SK-N-SH (cell line): Measurements from ENCODE around the gene ALG9. TPM values are rescaled to one million over a fixed set of nuclear protein-coding genes. Genes with fewer than 3 reads are reported as not detected.

ENCODE experiments used
- CTCF ChIA-PET: fragments of 300-600, 350-600 bp; formaldehyde crosslinking; extraction: SDS; loops from one replicate; lab custom pipeline; 2021; lab: Yijun Ruan, JAX
- POLR2A ChIA-PET: fragments of 350-600 bp; sonication (Branson Sonifier 250); formaldehyde crosslinking; extraction: SDS; loops from one replicate; lab custom pipeline; 2020; ENCODE audit warnings: antibody characterized with exemption, inconsistent platforms; lab: Yijun Ruan, JAX
- DNase-seq: peaks from one replicate; pipeline ENCODE4 v3.0.0; 2012
- H2AFZ ChIP-seq: fragments of 200-600 bp; sonication (generic); 2 replicates; pipeline ENCODE4 v1.8.1; 2016; ENCODE audit warnings: antibody characterized with exemption, mild to moderate bottlenecking, low read depth
- H3F3A ChIP-seq: fragments of 200-600 bp; sonication (generic); replicated peaks from 2 replicates; pipeline ENCODE3; 2016; ENCODE audit warnings: antibody characterized with exemption, mild to moderate bottlenecking; ENCODE audit not compliant: insufficient read depth
- H3K27ac ChIP-seq, 2 experiments: fragments of 200-500 bp in 1 of 2; fragments of 200-600 bp in 1 of 2; sonication (Bioruptor generic) in 1 of 2; sonication (generic), shearing (Covaris generic) in 1 of 2; 2 replicates each; pipeline versions ENCODE4 v1.5.1 to v1.6.1; 2014 to 2016; ENCODE audit warnings: low read depth in 2 of 2, inconsistent platforms in 1 of 2, low read length in 1 of 2, mild to moderate bottlenecking in 1 of 2, mixed read lengths in 1 of 2
- H3K27me3 ChIP-seq: fragments of 200-600 bp; sonication (generic), shearing (Covaris generic); 2 replicates; pipeline ENCODE4 v1.6.1; 2016; ENCODE audit warnings: mixed run types; ENCODE audit not compliant: insufficient read depth
- H3K36me3 ChIP-seq, 2 experiments: fragments of 200-500 bp in 1 of 2; fragments of 200-600 bp in 1 of 2; sonication (Bioruptor generic) in 1 of 2; sonication (generic) in 1 of 2; replicated peaks in 1 of 2; 2 replicates each; pipeline versions ENCODE3 to v1.5.1; 2014 to 2016; ENCODE audit warnings: low read length in 1 of 2, mild to moderate bottlenecking in 1 of 2; ENCODE audit not compliant: insufficient read depth in 2 of 2, control insufficient read depth in 1 of 2
- H3K4me1 ChIP-seq, 2 experiments: fragments of 200-500 bp in 1 of 2; fragments of 200-600 bp in 1 of 2; sonication (Bioruptor generic) in 1 of 2; sonication (generic), shearing (Covaris generic) in 1 of 2; 2 replicates each; pipeline versions ENCODE4 v1.5.1 to v1.6.1; 2014 to 2016; ENCODE audit warnings: low read depth in 1 of 2, low read length in 1 of 2, mixed run types in 1 of 2; ENCODE audit not compliant: insufficient read depth in 2 of 2, control insufficient read depth in 1 of 2
- H3K4me2 ChIP-seq: fragments of 200-600 bp; sonication (generic), shearing (Covaris generic); 2 replicates; pipeline ENCODE4 v1.6.1; 2017; ENCODE audit warnings: mixed run types
- H3K4me3 ChIP-seq, 2 experiments: fragments of 200-500 bp in 1 of 2; fragments of 200-600 bp in 1 of 2; sonication (Bioruptor generic) in 1 of 2; sonication (generic), shearing (Covaris generic) in 1 of 2; 2 replicates each; pipeline versions ENCODE4 v1.5.1 to v1.8.1; 2014 to 2016; ENCODE audit warnings: low read depth in 2 of 2, inconsistent platforms in 1 of 2, low read length in 1 of 2, mild to moderate bottlenecking in 1 of 2, mixed read lengths in 1 of 2, moderate library complexity in 1 of 2
- H3K79me2 ChIP-seq: fragments of 200-600 bp; sonication (generic); 2 replicates; pipeline ENCODE4 v1.8.1; 2017; ENCODE audit warnings: mild to moderate bottlenecking; ENCODE audit not compliant: insufficient read depth
- H3K9ac ChIP-seq: fragments of 200-600 bp; sonication (generic); 2 replicates; pipeline ENCODE4 v1.6.1; 2017; ENCODE audit warnings: mixed run types
- H3K9me2 ChIP-seq: fragments of 200-600 bp; sonication (generic); 2 replicates; pipeline ENCODE4 v1.6.1; 2017; ENCODE audit warnings: mixed run types
- H3K9me3 ChIP-seq: fragments of 200-600 bp; sonication (generic); 2 replicates; pipeline ENCODE4 v1.6.1; 2017; ENCODE audit warnings: mixed run types, mild to moderate bottlenecking, moderate library complexity
- H4K20me1 ChIP-seq: fragments of 200-600 bp; sonication (generic); 2 replicates; pipeline ENCODE4 v1.6.1; 2017; ENCODE audit warnings: mild to moderate bottlenecking, mixed run types; ENCODE audit not compliant: insufficient read depth
- CHD2 ChIP-seq: fragments of 150-350 bp; IDR thresholded peaks from 2 replicates; pipeline ENCODE4 v1.6.1; 2018; ENCODE audit warnings: low read length; ENCODE audit not compliant: partially characterized antibody
- EP300 ChIP-seq, 2 experiments: IDR thresholded peaks; 2 replicates each; pipeline versions ENCODE4 v1.4.0 to v1.6.1; 2012; ENCODE audit warnings: borderline replicate concordance in 1 of 2, low read depth in 1 of 2, low read length in 1 of 2
- FOSL2 ChIP-seq: IDR thresholded peaks from 2 replicates; pipeline ENCODE4 v1.4.0; 2012; ENCODE audit warnings: low read depth, mild to moderate bottlenecking, moderate library complexity, borderline replicate concordance
- FOXJ3 ChIP-seq: sonication (generic); formaldehyde crosslinking; IDR thresholded peaks from 2 replicates; pipeline ENCODE4 v1.5.1; 2020; ENCODE audit warnings: mild to moderate bottlenecking, missing genetic modification reagents
- FOXM1 ChIP-seq: IDR thresholded peaks from 2 replicates; pipeline ENCODE4 v1.4.0; 2012; ENCODE audit warnings: low read depth, mild to moderate bottlenecking
- GABPA ChIP-seq: IDR thresholded peaks from 2 replicates; pipeline ENCODE4 v1.4.0; 2012; ENCODE audit warnings: low read depth, mild to moderate bottlenecking
- GATA2 ChIP-seq: sonication (generic); formaldehyde crosslinking; IDR thresholded peaks from 2 replicates; pipeline ENCODE4 v1.5.0; 2020; ENCODE audit warnings: mild to moderate bottlenecking, missing genetic modification reagents
- MXI1 ChIP-seq: IDR thresholded peaks from 2 replicates; pipeline ENCODE4 v1.6.1; 2012; ENCODE audit warnings: mild to moderate bottlenecking, low read depth, low read length, improper control_type of control experiment
- NRF1 ChIP-seq: IDR thresholded peaks from 2 replicates; pipeline ENCODE4 v1.6.1; 2012; ENCODE audit warnings: low read depth, mild to moderate bottlenecking, low read length
- PBX3 ChIP-seq: IDR thresholded peaks from 2 replicates; pipeline ENCODE4; 2012
- POLR2AphosphoS5 ChIP-seq: IDR thresholded peaks from 2 replicates; pipeline ENCODE4 v1.6.1; 2012; ENCODE audit warnings: low read depth, low read length
- RAD21 ChIP-seq: IDR thresholded peaks from 2 replicates; pipeline ENCODE4 v1.6.1; 2012; ENCODE audit warnings: mild to moderate bottlenecking, low read length
- RXRA ChIP-seq: IDR thresholded peaks from 2 replicates; pipeline ENCODE4 v1.4.0; 2012; ENCODE audit warnings: low read depth, mild to moderate bottlenecking, borderline replicate concordance
- TCF12 ChIP-seq: IDR thresholded peaks from 2 replicates; pipeline ENCODE4 v1.4.0; 2012
- USF1 ChIP-seq: IDR thresholded peaks from 2 replicates; pipeline ENCODE4 v1.4.0; 2012; ENCODE audit warnings: low read depth, borderline replicate concordance
- YY1 ChIP-seq: IDR thresholded peaks from 2 replicates; pipeline ENCODE4 v1.4.0; 2012; ENCODE audit warnings: low read depth, mild to moderate bottlenecking
- ZBTB33 ChIP-seq: IDR thresholded peaks from 2 replicates; pipeline ENCODE4 v1.4.0; 2012; ENCODE audit warnings: low read depth, borderline replicate concordance
- WGBS: methylation state at CpG from one replicate; pipeline ENCODE4 v1.1.6; 2017; ENCODE audit warnings: low lambda C conversion rate; 5-methylcytosine and 5-hydroxymethylcytosine counted together
- polyA plus RNA-seq, 3 experiments: library from polyadenylated mRNA; depleted of rRNA; stranded (reverse); fragments of >200 nt; gene quantifications; 2 replicates each; pipeline ENCODE4 v1.2.3, GENCODE V29; 2012

The ALG9 gene
- polyA plus RNA-seq, 1 of the 3 experiments (the other 2 are of a cell fraction) = 17.9 TPM

DNA sequence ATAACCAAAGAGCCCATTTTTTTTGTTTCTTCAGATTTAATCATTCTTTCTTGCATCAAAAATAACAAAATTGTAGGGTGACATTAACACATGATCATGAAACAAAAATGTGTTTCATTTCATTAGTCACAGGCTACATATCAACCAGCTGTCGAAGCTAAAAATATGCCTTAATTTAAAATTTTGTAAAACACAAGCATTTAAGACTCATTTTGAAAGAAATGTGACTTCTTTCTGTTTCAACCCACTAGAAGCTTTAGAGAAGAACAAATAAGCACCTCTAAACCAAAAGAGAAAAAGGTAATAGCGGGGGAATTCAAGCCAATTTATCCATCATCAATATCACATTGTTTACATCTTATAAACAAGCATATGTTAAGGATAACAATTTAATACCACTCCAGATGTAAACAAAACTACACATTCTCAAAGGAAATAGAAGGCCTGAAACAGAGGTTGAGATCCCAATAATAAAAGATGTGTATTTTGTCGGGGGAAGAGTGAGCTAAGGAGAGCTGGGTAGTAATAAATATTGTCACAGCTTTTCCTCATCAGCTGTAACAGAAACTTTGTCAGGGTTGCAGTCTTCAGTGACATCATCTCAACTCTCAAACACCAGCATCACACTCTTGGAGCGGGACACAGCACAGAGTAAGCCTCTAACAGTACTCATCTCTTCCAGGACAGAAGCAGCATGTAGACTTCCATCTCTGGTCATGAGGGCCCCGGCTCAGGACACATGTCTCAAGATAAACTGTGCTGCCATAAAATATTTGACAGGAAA, 42.0 kb downstream of the ALG9 start:
- peaks cover 11% of the 10 kb centered on the region for H3F3A ChIP-seq
- H3K4me2 ChIP-seq = no peak overlapping the region
- 95% methylated on average over 5 of the region's 5 CpGs for WGBS

More for the DNA sequence above, 42.0 kb downstream of the ALG9 start:
- no peak for TF ChIP-seq TCF12
- TF ChIP-seq FOXJ3 (CRISPR knock-in tag) = no peak
- TF ChIP-seq YY1 = no peak
- TF ChIP-seq NRF1 = no peak
- no peak for TF ChIP-seq GABPA
- TF ChIP-seq GATA2 (CRISPR knock-in tag) = no peak
- no peak for TF ChIP-seq FOXM1
- no peak for TF ChIP-seq MXI1
- TF ChIP-seq POLR2AphosphoS5 = no peak
- no peak for TF ChIP-seq RAD21
- TF ChIP-seq RXRA = no peak
- no peak for TF ChIP-seq CHD2
- TF ChIP-seq USF1 = no peak
- no peak for TF ChIP-seq ZBTB33
- no peak for TF ChIP-seq EP300 (IDR thresholded peaks at IDR 0.05; ENCODE audit: borderline replicate concordance in 1 of 2, low read depth in 1 of 2, low read length in 1 of 2)
- no peak for TF ChIP-seq FOSL2
- TF ChIP-seq PBX3 = no peak
- no peak overlapping the region for H3K27ac ChIP-seq
- DNase-seq = no peak
- no peak overlapping the region for H3K4me3 ChIP-seq
- CTCF ChIA-PET = interaction anchor here (1.2 kb wide), 2 partner anchors 47 to 52 kb away, joined by 4 read pairs; no protein-coding TSS in a partner anchor
- H3K27me3 ChIP-seq = no peaks in the 10 kb centered on the region
- peaks cover 3 to 13% of the 10 kb centered on the region in 2 experiments; a peak in 3 of 4 replicates for H3K4me1 ChIP-seq
- POLR2A ChIA-PET = interaction anchor here (0.5 kb wide), 1 partner anchor 9 kb away, joined by 3 read pairs; no protein-coding TSS in a partner anchor
- no peak overlapping the region for H3K9ac ChIP-seq
- H3K9me3 ChIP-seq = no peaks in the 10 kb centered on the region
- no peak overlapping the region for H2AFZ ChIP-seq
- no peaks in the 10 kb centered on the region for H4K20me1 ChIP-seq
- no peaks in the 10 kb centered on the region for H3K9me2 ChIP-seq
- peaks cover 0 to 33% of the 10 kb centered on the region in 2 experiments for H3K36me3 ChIP-seq
- H3K79me2 ChIP-seq = no peaks in the 10 kb centered on the region
